Kidney (tissue), 14 donors: ENCODE measurements around the gene TRAF3IP1. TPM values are rescaled to one million over a fixed set of nuclear protein-coding genes. Genes with fewer than 3 reads are reported as not detected.
"Not testable (repeated sequence)": the region's sequence is repeated elsewhere in the genome, so short reads cannot be mapped to it uniquely, and the experiment has no call there.

Experiments
- DNase-seq, 5 donors: peaks; one replicate each; pipeline ENCODE4 v3.0.0-alpha.2; 2013 to 2020
- FAIRE-seq: peaks from 2 replicates; lab custom pipeline; 2012; peaks lifted over from hg19 to GRCh38; lab: Jason Lieb, UNC
- H3K27ac ChIP-seq, 2 donors: one replicate each; pipeline ENCODE4 v1.7.0; 2013; ENCODE audit warnings: low read depth in 2 of 2, low read length in 2 of 2, inconsistent platforms in 1 of 2
- H3K27me3 ChIP-seq: one replicate; pipeline ENCODE4 v1.7.1; 2013; ENCODE audit warnings: low read length, inconsistent platforms; ENCODE audit not compliant: control insufficient read depth, insufficient read depth
- H3K36me3 ChIP-seq, 3 donors: one replicate each; pipeline versions ENCODE4 v1.7.0 to v1.7.1; 2013; ENCODE audit warnings: low read length in 3 of 3, control low read depth in 1 of 3, inconsistent platforms in 1 of 3; ENCODE audit not compliant: insufficient read depth in 3 of 3, control insufficient read depth in 2 of 3
- H3K4me1 ChIP-seq, 3 donors: one replicate each; pipeline versions ENCODE4 v1.7.0 to v1.7.1; 2013; ENCODE audit warnings: low read length in 3 of 3, inconsistent platforms in 1 of 3, low read depth in 1 of 3; ENCODE audit not compliant: control insufficient read depth in 2 of 3, insufficient read depth in 2 of 3
- H3K4me3 ChIP-seq, 3 donors: one replicate each; pipeline versions ENCODE4 v1.7.0 to v1.8.1; 2013; ENCODE audit warnings: low read length in 3 of 3, control low read depth in 1 of 3, inconsistent platforms in 1 of 3
- H3K9ac ChIP-seq, 3 donors: one replicate each; pipeline versions ENCODE4 v1.7.0 to v1.7.1; 2013; ENCODE audit warnings: low read length in 3 of 3, control low read depth in 1 of 3, inconsistent platforms in 1 of 3
- H3K9me3 ChIP-seq, 3 donors: one replicate each; pipeline versions ENCODE4 v1.7.0 to v1.7.1; 2013; ENCODE audit warnings: low read length in 3 of 3, control low read depth in 1 of 3, inconsistent platforms in 1 of 3; ENCODE audit not compliant: control insufficient read depth in 2 of 3, insufficient read depth in 1 of 3
- CTCF ChIP-seq: IDR thresholded peaks from 3 replicates; pipeline ENCODE4 v1.5.1; 2012; ENCODE audit warnings: mild to moderate bottlenecking, moderate library complexity, borderline replicate concordance; ENCODE audit not compliant: insufficient read depth; ENCODE audit errors: extremely low read depth
- intact Hi-C: fragments of 100-400 bp; cut with DNase I; formaldehyde crosslinking; loops from one replicate; pipeline ENCODE4 v1.11.1; 2022
- polyA plus RNA-seq: library from polyadenylated mRNA; stranded (reverse); fragments of 350-450 nt; fragmentation: Illumina TruSeq; extraction: RNeasy Lipid Tissue Mini Kit (QIAGEN cat#74804); gene quantifications from one replicate; pipeline ENCODE4 v1.2.3, GENCODE V29; 2014; ENCODE audit warnings: low read depth, low replicate concordance; ENCODE audit not compliant: insufficient read depth
- total RNA-seq: library from RNA; stranded (reverse); fragmentation: NEBNext Ultra II Directional; extraction: Animal tissue kit (Norgen Biotek cat#: 25700); gene quantifications from one replicate; pipeline ENCODE4 v1.2.1, GENCODE V29; 2021
- donor health status: control.
- donor health status: control.
- donor health status: control.
- donor health status: control.
- donor health status: control.
- donor health status: DM: yes; HTN: yes; CAD: no.
- donor health status: Normal renal cell carcinoma (clear cell type).

The TRAF3IP1 gene
- total and polyA plus RNA-seq, 2 donors from 2014 or later: 6.4 to 24.2 TPM

- Histone ChIP-seq H3K4me3 (no peak overlapping the region), H3K9me3 (no peaks in the 10 kb centered on the region), H3K36me3 (peaks cover 0 to 24% (median 21%) of the 10 kb centered on the region in 3 donors), H3K9ac (no peak overlapping the region), H3K27ac (no peak overlapping the region), H3K4me1 (peaks cover 0 to 10% (median 0%) of the 10 kb centered on the region in 3 donors), H3K27me3 (no peaks in the 10 kb centered on the region)
- FAIRE-seq (no peak), DNase-seq (peak in 2 of 5 donors; percentile 23 to 53)
- TF ChIP-seq CTCF: no peak
- intact Hi-C loops: no loop called here
Measured at GRCh38 chr2:238441262-238442114, 121.2 kb downstream of the TRAF3IP1 start.

GRCh38 chr2:238442257-238442656 is 121.9 kb downstream of the TRAF3IP1 start:
- H3K9me3 ChIP-seq, H3K4me3 ChIP-seq, FAIRE-seq, H3K9ac ChIP-seq, H3K27ac ChIP-seq, DNase-seq, intact Hi-C loops, H3K27me3 ChIP-seq: not testable (repeated sequence)
- Histone ChIP-seq H3K36me3 (peaks cover 0 to 31% (median 29%) of the 10 kb centered on the region in 3 donors), H3K4me1 (peaks cover 0 to 10% (median 0%) of the 10 kb centered on the region in 3 donors)

- Histone ChIP-seq H3K4me1 (peaks cover 0 to 7% (median 0%) of the 10 kb centered on the region in 3 donors), H3K36me3 (peaks cover 0 to 35% (median 33%) of the 10 kb centered on the region in 3 donors), H3K27me3 (no peaks in the 10 kb centered on the region), H3K27ac (no peak overlapping the region), H3K9me3 (no peaks in the 10 kb centered on the region), H3K4me3 (no peak overlapping the region), H3K9ac (no peak overlapping the region)
- no peak for DNase-seq
- no peak for FAIRE-seq
- intact Hi-C loops: no loop called here
- TF ChIP-seq CTCF: no peak
Measured at GRCh38 chr2:238444242-238444641, 123.9 kb downstream of the TRAF3IP1 start.

GRCh38 chr2:238445409-238446190 is 125.3 kb downstream of the TRAF3IP1 start:
- Histone ChIP-seq H3K27me3 (no peaks in the 10 kb centered on the region), H3K27ac (no peak overlapping the region), H3K9me3 (no peaks in the 10 kb centered on the region), H3K36me3 (peaks cover 2 to 35% (median 29%) of the 10 kb centered on the region in 3 donors), H3K4me3 (no peak overlapping the region), H3K9ac (no peak overlapping the region), H3K4me1 (peaks cover 0 to 3% (median 0%) of the 10 kb centered on the region in 3 donors)
- intact Hi-C loops: no loop called here
- DNase-seq (no peak), FAIRE-seq (no peak)
- TF ChIP-seq CTCF: no peak
